Ishikawa (cell line): ENCODE data around the gene GPR153.

Experiments
- CEBPB ChIP-seq: IDR thresholded peaks from 2 replicates; pipeline ENCODE4 v1.6.1; 2012
- CREB1 ChIP-seq: IDR thresholded peaks from 2 replicates; pipeline ENCODE4 v1.6.1; 2012; ENCODE audit warnings: low read depth
- EGR1 ChIP-seq: IDR thresholded peaks from 2 replicates; pipeline ENCODE4 v1.6.1; 2012
- EP300 ChIP-seq: IDR thresholded peaks from 2 replicates; pipeline ENCODE4 v1.6.1; 2012; ENCODE audit warnings: borderline replicate concordance
- FOXM1 ChIP-seq: IDR thresholded peaks from 2 replicates; pipeline ENCODE4 v1.6.1; 2012; ENCODE audit warnings: low read depth, borderline replicate concordance
- NFIC ChIP-seq: IDR thresholded peaks from 2 replicates; pipeline ENCODE4 v1.6.1; 2012
- RAD21 ChIP-seq: IDR thresholded peaks from 2 replicates; pipeline ENCODE4 v1.6.1; 2012; ENCODE audit warnings: low read depth
- REST ChIP-seq: IDR thresholded peaks from 2 replicates; pipeline ENCODE4 v1.6.1; 2012; ENCODE audit warnings: low read depth, mild to moderate bottlenecking
- TAF1 ChIP-seq: IDR thresholded peaks from 2 replicates; pipeline ENCODE4 v1.6.1; 2012; ENCODE audit warnings: low read depth, mild to moderate bottlenecking
- TCF12 ChIP-seq: IDR thresholded peaks from 2 replicates; pipeline ENCODE4 v1.6.1; 2012; ENCODE audit warnings: low read depth
- TEAD4 ChIP-seq: IDR thresholded peaks from 2 replicates; pipeline ENCODE4 v1.6.1; 2012
- YY1 ChIP-seq: IDR thresholded peaks from 2 replicates; pipeline ENCODE4 v1.6.1; 2012; ENCODE audit warnings: low read depth
- ZBTB7A ChIP-seq: IDR thresholded peaks from 2 replicates; pipeline ENCODE4 v1.6.1; 2012; ENCODE audit warnings: low read depth
- TF ChIP-seq, protein P1 (sequence below): IDR thresholded peaks from 2 replicates; pipeline ENCODE4 v1.6.1; 2012
- TF ChIP-seq, protein P2 (sequence below): IDR thresholded peaks from 2 replicates; pipeline ENCODE4 v1.6.1; 2012

Gene GPR153

GRCh38 chr1:6271006-6271405 lies 10.1 kb upstream of the GPR153 start:
- TF ChIP-seq TCF12 (no peak), EGR1 (no peak), CREB1 (no peak), RAD21 (no peak), NFIC (no peak), FOXM1 (no peak), TAF1 (no peak), EP300 (no peak), REST (no peak), ZBTB7A (no peak), YY1 (no peak), CEBPB (no peak), TEAD4 (no peak)
- TF ChIP-seq, protein P1, sequence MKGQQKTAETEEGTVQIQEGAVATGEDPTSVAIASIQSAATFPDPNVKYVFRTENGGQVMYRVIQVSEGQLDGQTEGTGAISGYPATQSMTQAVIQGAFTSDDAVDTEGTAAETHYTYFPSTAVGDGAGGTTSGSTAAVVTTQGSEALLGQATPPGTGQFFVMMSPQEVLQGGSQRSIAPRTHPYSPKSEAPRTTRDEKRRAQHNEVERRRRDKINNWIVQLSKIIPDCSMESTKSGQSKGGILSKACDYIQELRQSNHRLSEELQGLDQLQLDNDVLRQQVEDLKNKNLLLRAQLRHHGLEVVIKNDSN, result no peak
- TF ChIP-seq, protein P2, sequence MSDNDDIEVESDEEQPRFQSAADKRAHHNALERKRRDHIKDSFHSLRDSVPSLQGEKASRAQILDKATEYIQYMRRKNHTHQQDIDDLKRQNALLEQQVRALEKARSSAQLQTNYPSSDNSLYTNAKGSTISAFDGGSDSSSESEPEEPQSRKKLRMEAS, result no peak

GRCh38 chr1:6270401-6270800 lies 9.5 kb upstream of the GPR153 start:
- TF ChIP-seq TCF12, result no peak
- no peak for TF ChIP-seq NFIC
- TF ChIP-seq FOXM1, result no peak
- TF ChIP-seq EGR1, result no peak
- no peak for TF ChIP-seq ZBTB7A
- TF ChIP-seq EP300, result no peak
- TF ChIP-seq, protein P2, result no peak
- no peak for TF ChIP-seq CEBPB
- no peak for TF ChIP-seq TAF1
- TF ChIP-seq TEAD4, result no peak
- TF ChIP-seq YY1, result no peak
- no peak for TF ChIP-seq REST
- no peak for TF ChIP-seq RAD21
- TF ChIP-seq, protein P1, result no peak
- no peak for TF ChIP-seq CREB1

- TF ChIP-seq EGR1 (no peak), NFIC (no peak), EP300 (no peak), TCF12 (no peak), RAD21 (no peak), YY1 (no peak)
Observed at GRCh38 chr1:6269720-6270400, 9.0 kb upstream of the GPR153 start.

GRCh38 chr1:6269296-6269695 lies 8.4 kb upstream of the GPR153 start:
- no peak for TF ChIP-seq EGR1
- no peak for TF ChIP-seq RAD21
- TF ChIP-seq CEBPB, result no peak
- no peak for TF ChIP-seq TEAD4
- no peak for TF ChIP-seq TCF12
- TF ChIP-seq NFIC, result no peak
- TF ChIP-seq EP300, result no peak
- TF ChIP-seq REST, result no peak
- no peak for TF ChIP-seq FOXM1
- no peak for TF ChIP-seq TAF1
- TF ChIP-seq, protein P2, result no peak
- TF ChIP-seq, protein P1, result no peak
